ENCODE data around the gene MYO5B. TPM values are rescaled to one million over a fixed set of nuclear protein-coding genes. Genes with fewer than 3 reads are reported as not detected.
A peak's percentile ranks its signal among the peaks of the same experiment; 100 is the strongest.

MYO5B gene
- total RNA-seq, 1 donor from 2014 or later: 0.20 TPM

DNA sequence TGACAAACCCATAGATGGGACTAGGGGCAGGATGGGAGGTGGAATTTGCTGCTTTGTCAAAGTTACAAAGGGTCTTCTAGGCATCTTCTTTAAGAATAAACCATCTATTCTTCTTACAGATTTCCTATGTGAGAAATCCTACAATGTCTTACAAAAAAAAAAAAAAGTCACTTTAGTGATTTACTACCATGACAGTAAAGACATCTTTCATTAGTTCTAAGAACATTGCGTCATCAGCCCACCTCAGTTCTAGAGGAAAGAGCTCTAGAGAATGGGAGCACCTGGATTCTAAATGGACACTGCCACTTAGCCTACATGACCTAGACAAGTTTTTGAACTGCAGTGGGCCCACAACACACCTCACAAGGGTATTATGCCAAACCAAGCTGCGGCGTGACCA lies 172.0 kb downstream of the MYO5B start:
- DNase-seq (ENCODE audit: low read depth, low spot score): no peak

- DNase-seq (ENCODE audit: low read depth, low spot score): no peak
Observed at GRCh38 chr18:50014606-50015005, 180.3 kb downstream of the MYO5B start.

DNA sequence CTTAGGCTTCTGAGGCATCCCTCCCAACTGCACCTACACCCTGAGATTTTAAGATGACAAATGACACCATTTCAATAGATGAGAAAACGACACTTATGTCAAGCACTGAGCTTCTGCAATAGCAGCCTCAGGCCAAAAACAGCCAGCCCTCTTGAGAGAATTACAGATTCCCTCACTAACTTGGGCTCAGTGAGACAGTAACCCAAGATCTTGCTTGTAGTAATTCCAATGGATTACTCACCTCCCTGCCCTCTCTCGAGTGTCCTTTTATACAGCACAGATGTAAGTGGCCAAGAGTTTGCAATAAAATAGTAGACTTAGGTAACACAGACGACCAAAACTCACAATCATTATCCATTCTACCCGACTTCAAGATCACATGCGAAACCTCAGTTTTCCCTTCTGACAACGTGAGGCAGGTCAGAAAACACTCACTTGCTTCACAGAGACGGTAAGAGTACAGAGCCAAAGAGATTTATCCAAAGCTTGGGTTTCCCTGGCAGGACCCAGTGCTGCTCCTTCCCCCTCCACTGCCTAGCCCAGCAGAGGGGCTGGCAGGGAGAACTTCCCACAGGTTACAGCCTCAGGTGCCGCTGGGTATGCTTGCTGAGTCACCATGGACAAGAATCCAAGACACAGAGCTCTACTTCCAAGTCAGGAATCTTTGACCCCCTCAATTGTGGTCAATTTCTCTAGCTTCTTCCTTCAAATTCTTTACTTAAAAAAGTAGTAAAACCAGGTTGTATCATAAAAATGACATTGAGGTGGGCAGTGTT lies 181.4 kb downstream of the MYO5B start:
- no peak for DNase-seq (ENCODE audit: low read depth, low spot score)

DNA sequence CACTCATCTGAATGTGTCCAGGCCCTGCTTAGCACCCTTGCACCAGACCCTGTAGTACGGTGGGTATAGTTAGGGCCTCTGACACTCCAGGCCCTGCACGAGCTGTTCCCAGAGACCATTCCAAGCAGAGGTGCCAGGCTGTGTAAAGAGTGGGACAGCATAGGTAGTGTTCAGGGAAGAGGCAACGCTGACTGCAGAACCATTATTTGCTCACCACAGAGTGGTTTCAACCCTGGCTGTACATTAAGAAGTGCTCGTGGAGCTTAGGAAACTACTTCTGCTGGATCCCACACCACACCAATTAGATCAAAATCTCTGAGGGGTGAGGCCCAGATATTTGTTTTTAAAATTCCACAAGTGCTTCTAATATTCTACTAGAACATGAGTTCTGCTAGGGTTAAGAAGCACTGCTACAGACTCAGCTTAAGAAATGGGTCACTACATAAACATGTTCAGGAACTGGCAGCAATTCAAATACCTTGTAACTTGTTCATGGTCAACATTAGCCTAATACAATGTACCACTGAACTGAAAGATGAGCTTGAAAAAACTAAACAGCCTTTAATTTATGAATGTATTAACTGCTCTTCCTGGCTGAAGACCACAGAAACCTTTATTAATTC lies 183.0 kb downstream of the MYO5B start:
- DNase-seq (ENCODE audit: low read depth, low spot score): no peak

- DNase-seq (ENCODE audit: low read depth, low spot score): peak; percentile 2
Observed at GRCh38 chr18:50009773-50010335, 185.1 kb downstream of the MYO5B start.

DNA sequence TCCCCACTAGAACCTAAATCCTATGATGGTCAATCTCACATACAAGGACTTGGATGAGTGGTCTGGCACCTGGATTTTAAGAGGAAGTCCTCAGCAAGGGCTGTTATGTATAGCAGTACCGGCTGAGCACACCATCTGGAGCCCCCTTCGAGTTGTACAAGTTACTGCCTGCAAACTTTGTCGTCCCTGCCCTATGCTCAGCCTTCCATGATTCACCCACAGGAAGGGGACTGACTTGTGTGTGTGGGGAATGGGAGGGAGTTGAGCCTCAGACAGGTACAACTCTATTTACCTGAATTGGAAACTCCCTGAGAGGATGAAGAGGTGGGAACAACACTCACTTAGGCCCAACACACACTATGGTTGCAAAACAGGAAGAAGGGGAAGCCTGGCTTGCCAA lies 186.6 kb downstream of the MYO5B start:
- no peak for DNase-seq (ENCODE audit: low read depth, low spot score)

DNA sequence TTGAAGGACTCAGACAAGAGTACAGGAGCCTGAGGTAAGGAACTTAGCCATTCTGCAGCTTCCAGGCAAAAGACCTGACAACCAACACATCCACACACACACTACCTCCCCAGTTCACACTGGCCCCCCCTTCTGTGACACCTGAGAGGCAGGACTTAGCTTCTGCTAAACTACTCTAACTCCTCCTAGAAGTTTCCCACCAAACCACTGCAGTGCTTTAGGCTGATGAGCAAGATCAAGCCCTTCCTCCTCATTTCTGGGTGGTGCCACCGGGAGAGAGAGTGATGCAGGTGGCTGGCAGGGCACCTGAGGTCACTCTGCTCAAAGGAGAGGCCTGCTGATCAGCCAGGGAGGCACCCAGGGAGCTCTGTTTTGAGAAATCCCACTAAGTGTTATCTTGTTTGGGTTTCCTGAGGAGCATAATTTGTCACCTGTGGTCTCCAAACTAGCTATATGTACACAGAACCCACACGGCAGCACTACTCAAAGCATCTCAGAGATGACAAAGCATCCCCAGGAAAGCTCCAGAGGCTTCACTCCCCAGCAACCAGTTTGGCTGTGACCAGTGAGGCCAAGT lies 188.4 kb downstream of the MYO5B start:
- DNase-seq (ENCODE audit: low read depth, low spot score): no peak

DNA sequence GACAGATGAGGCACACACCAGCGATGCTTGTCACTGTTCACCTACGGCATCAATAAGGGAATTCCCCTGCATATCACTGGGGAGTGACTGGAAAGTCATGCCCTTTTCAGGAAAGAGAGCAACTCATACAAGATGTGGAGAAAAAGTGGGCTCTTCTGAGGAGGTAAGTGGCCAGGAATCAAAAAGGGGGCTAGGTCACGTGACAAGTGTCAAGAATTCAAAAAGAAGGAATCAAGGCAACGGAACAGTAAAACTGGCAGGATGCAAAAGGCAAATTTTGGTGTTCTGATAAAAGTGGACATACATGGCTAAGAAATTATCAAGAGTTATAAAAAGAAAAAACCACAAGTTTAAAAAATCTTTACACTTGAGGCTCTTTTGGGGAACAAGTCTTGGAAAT lies 190.9 kb downstream of the MYO5B start:
- no peak for DNase-seq (ENCODE audit: low read depth, low spot score)

DNA sequence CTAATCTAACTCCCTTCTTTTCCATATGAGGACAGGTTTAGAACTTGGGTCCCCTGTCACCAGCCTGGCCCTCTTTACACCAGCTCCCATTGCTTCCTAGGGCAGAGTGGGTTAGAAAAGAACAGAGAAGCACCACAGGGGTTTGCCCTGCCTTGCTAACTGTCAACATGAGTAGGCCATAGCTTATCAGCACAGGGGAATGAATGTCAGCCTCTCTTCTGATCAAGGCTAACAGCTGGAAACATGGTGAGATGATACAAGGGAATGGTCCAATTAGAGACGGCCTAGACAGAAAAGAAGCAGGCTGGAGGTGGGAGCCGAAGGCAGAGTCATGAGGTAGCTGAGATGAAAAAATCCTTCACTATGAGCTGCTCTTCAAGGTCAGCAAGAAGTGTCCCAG lies 192.2 kb downstream of the MYO5B start:
- no peak for DNase-seq (ENCODE audit: low read depth, low spot score)

- no peak for DNase-seq (ENCODE audit: low read depth, low spot score)
Observed at GRCh38 chr18:50000227-50000626, 194.7 kb downstream of the MYO5B start.

- no peak for DNase-seq (ENCODE audit: low read depth, low spot score)
Observed at GRCh38 chr18:49999128-49999527, 195.8 kb downstream of the MYO5B start.

GRCh38 chr18:49997558-49997957 lies 197.4 kb downstream of the MYO5B start:
- DNase-seq (ENCODE audit: low read depth, low spot score): no peak

GRCh38 chr18:49994410-49994809 lies 200.5 kb downstream of the MYO5B start:
- no peak for DNase-seq (ENCODE audit: low read depth, low spot score)

- no peak for DNase-seq (ENCODE audit: low read depth, low spot score)
Observed at GRCh38 chr18:49993299-49993698, 201.6 kb downstream of the MYO5B start.

DNA sequence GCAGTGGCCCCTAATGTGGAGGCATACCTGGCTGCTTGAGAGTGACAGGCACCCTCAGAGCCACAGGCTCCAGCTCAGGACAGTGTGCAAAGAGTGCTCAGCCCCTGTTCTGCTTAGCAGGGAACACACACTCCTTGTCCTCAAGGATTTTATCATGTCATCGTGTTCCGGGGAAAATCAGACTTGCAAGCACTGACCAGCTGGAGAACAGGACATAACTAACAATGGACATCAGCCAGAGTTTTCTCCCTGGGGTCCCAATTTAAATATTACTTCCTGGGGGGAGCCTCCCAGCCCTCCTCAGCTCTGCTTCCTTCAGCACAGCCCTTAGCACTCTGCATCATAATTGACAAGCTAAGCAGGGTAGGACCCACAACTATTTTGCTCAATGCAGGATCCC lies 206.2 kb downstream of the MYO5B start:
- no peak for DNase-seq (ENCODE audit: low read depth, low spot score)

- no peak for DNase-seq (ENCODE audit: low read depth, low spot score)
Observed at GRCh38 chr18:49988101-49988500, 206.8 kb downstream of the MYO5B start.

GRCh38 chr18:49985236-49985635 lies 209.7 kb downstream of the MYO5B start:
- DNase-seq (ENCODE audit: low read depth, low spot score): no peak

GRCh38 chr18:49980896-49981295 lies 214.1 kb downstream of the MYO5B start:
- DNase-seq (ENCODE audit: low read depth, low spot score): no peak

- no peak for DNase-seq (ENCODE audit: low read depth, low spot score)
Observed at GRCh38 chr18:49976795-49977560, 218.0 kb downstream of the MYO5B start.

GRCh38 chr18:49976001-49976400 lies 218.9 kb downstream of the MYO5B start:
- DNase-seq (ENCODE audit: low read depth, low spot score): no peak

DNA sequence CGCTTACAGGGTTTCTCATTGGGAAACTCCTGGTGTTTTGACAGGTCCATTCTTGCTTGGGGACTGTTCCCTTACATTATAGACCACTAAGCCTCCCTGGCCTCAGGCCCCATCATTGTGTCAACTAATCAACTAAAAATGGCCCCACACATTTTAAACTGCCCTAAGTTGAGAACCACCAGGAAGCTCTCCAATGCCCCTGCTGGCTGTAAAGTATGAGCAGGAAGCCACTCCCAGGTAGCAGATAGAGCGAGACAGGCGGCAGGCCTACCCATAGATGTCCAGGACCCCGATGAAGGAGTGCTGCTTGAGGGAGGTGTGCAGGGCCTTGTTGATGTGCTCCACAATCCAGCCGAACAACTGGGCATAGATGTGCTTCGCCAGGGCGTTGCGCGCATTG lies 220.9 kb downstream of the MYO5B start:
- no peak for DNase-seq (ENCODE audit: low read depth, low spot score)

DNA sequence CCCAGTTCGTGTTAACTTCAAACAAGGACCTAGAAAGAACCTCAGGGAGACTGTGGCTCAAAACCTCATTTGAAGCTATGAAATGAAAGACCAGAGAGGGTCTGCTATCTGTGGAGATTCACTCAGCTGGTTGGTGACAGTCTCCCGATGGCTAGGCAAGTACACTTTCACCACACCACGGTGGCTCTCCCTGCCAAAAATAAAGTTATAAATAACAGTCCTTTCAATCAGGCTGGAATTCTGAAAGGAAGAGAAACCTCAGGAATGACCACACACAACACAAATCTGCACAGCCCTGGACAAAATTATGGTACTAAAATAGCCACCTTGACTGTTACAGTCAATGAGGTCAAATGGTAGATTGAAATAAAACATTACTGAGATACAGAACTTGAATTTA lies 221.4 kb downstream of the MYO5B start:
- DNase-seq (ENCODE audit: low read depth, low spot score): no peak
